GM12892 (cell line): ENCODE results near the gene HCN2.

Experiments
- DNase-seq: peaks from one replicate; pipeline ENCODE4 v3.0.0; 2011; ENCODE audit not compliant: insufficient read length
- FAIRE-seq: peaks from 2 replicates; lab custom pipeline; 2011; peaks lifted over from hg19 to GRCh38; lab: Jason Lieb, UNC
- POLR2A ChIP-seq: IDR thresholded peaks from 2 replicates; pipeline ENCODE4 v1.6.1; 2011; ENCODE audit warnings: low read depth, low read length, control low read depth
- POLR2AphosphoS5 ChIP-seq: IDR thresholded peaks from 2 replicates; pipeline ENCODE4 v1.6.1; 2011; ENCODE audit warnings: low read depth, low read length, control low read depth
- TAF1 ChIP-seq: IDR thresholded peaks from 2 replicates; pipeline ENCODE4 v1.6.1; 2011; ENCODE audit warnings: low read depth, mild to moderate bottlenecking, control low read depth, low read length, borderline replicate concordance

The HCN2 gene

DNA sequence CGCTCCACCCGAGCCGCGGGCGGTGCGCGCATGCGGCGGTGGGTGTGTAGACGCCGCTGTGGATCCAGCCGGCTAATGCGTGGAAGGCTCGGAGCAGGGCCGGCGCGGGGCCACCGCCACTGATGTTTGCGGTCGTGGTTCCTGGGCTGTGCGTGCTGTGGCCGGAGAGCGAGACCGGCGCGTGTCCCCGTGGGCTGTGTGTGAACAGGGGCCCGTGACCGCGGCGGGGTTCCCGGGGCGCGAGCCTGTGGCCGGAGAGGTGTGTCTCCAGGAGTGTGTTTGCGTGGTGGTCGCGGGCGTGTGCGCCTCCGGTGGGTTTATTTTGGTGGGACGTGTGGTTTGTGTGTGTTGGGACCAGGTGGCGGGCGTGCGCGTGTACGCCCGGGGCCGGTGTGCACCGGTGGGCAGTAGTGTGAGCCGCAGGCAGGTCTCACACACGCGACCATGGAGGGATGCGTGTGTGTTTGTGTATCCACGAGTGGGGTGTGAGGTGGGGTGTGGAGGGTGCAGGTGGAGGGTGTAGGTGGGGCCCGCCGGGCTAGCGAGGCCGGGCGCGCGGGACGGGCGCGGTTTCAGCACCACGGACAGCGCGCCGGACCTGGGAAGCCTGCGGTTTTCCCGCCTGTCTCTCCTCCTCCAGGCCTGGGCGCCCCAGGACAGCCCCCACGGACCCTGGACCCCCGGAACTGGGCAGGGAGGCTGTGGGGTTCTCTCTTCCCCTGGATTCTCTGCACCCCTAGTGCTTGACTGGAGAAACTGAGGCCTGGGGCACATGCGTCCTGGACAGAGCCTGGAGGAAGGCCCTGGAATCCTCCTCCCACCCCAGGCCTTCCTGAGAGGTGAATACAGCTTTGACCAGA is 1.6 kb downstream of the HCN2 start:
- FAIRE-seq (no peak), DNase-seq (no peak)
- TF ChIP-seq POLR2AphosphoS5 (no peak), TAF1 (no peak), POLR2A (no peak)

DNA sequence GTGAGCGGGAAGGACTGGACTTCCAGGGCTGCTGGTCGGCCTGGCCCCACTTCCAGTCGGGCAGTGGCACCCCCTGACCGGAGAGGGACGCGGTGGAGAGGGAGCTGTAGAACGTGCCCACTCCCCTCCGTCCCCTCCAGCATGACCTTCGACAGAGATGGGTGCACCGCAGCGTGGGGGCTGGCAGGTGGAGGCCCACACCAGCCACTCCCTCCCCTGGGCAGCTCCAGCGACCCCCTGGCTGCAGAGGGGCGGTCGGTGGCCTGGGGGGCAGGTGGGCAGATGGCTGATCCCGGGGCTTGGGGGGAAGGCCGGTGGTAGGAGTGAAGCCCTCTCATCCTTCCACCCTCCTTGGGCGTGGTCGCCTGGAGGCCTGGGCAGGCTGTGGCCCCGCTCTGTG is 2.4 kb downstream of the HCN2 start:
- DNase-seq: no peak
- no peak for TF ChIP-seq POLR2A
- FAIRE-seq: no peak

- no peak for TF ChIP-seq POLR2A
- no peak for TF ChIP-seq TAF1
- TF ChIP-seq POLR2AphosphoS5: no peak
- FAIRE-seq (no peak), DNase-seq (no peak)
Measured at GRCh38 chr19:593055-593454, 3.4 kb downstream of the HCN2 start.

DNA sequence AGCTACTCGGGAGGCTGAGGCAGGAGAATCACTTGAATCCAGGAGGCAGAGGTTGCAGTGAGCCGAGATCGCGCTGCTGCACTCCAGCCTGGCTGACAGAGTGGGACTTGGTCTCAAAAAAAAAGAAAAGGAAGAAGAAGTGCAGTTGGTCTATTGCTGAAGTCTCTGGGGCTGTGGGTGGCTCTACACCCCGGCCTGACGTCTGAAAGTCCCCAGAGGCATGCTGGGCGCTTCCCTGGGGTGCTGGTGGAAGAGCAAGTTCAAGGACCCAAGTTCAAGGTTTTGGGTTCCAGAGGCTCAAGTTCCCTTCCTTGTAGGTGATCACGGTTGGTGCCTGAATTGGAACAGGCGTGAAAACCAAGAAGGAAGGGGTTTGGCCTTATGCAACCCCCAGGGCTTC is 3.8 kb downstream of the HCN2 start:
- no peak for TF ChIP-seq POLR2AphosphoS5
- TF ChIP-seq POLR2A: no peak
- TF ChIP-seq TAF1: no peak
- FAIRE-seq (no peak), DNase-seq (no peak)

GRCh38 chr19:594265-594870 is 4.7 kb downstream of the HCN2 start:
- DNase-seq (no peak), FAIRE-seq (no peak)
- no peak for TF ChIP-seq POLR2AphosphoS5
- TF ChIP-seq POLR2A: no peak

DNA sequence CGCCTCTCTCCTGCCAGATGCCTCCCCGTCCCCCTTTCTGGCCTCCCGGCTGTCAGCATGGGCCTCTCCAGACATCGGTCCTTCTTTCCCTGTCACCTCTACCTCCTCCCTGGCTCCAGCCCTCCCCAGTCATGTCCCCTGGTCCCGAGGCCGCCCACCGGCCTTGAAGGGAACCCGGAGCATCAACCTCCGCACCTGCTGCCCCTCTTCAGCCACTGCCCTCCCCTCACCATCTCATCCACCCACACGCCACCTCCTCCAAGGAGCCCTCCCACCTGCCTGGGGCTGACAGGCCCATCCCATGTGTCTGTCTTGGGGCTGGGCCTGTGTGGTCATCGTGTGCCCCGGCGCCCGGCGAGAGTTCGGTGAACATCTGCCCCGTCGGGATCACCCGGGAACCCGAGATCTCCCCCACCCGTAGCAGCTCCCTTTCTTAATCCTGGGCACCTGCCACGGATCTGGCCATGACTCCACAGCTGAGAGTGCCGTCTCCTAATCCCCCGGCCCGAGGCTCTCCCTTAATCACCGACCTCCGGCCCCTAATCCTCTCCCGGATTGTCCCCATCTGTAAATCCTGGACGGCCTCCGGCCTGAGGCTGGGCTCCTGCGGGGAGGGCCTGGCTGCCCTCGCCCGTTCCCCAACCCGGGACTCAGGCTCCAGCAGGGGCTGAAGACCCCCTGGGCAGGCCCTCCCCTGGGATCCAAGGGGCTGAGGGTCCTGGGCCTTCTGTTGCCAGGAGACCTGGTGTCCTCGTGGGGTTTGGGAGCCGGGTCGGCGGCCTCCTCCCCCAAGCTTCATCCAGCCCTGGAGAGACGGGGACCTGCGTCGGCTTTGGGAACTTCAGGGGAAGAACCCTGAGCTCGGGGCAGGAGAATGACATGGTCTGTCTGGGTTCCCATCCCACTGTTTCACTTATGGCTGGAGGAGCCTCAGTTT is 5.9 kb downstream of the HCN2 start:
- DNase-seq (no peak), FAIRE-seq (no peak)
- TF ChIP-seq POLR2A (no peak), POLR2AphosphoS5 (no peak), TAF1 (no peak)

DNA sequence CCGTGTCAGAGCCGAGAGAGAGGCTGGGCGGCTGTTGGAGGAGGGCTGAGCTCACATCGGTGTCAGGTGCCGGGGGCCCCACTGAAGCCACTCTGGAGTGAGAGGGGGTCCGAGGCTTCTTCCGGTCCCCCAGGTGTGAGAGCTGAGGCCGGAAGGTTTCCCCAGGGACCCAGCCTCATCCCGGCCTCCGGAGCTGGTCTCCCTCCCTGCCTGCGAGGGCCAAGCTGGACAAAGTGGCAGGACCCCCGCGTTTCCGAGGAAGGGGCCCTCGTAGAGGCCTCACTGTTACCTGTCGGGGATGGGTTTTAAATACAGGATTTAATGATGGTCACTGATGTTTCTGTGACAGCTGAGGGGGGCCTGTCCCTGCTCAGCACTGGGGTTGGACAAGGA is 6.6 kb downstream of the HCN2 start:
- TF ChIP-seq POLR2A (no peak), POLR2AphosphoS5 (no peak), TAF1 (no peak)
- DNase-seq: no peak
- FAIRE-seq: no peak

- no peak for FAIRE-seq
Measured at GRCh38 chr19:597406-598315, 8.0 kb downstream of the HCN2 start.

GRCh38 chr19:601310-601709 is 11.6 kb downstream of the HCN2 start:
- FAIRE-seq (no peak), DNase-seq (no peak)
- TF ChIP-seq TAF1 (no peak), POLR2A (no peak), POLR2AphosphoS5 (no peak)

More at GRCh38 chr19:597406-598315, 8.0 kb downstream of the HCN2 start:
- TF ChIP-seq POLR2AphosphoS5 (no peak), TAF1 (no peak), POLR2A (no peak)
- DNase-seq: no peak

- no peak for TF ChIP-seq TAF1
- TF ChIP-seq POLR2A: no peak
- no peak for TF ChIP-seq POLR2AphosphoS5
- DNase-seq (no peak), FAIRE-seq (no peak)
Measured at GRCh38 chr19:601790-602189, 12.1 kb downstream of the HCN2 start.
